ENCODE results near the gene DNAH9.

The DNAH9 gene

DNA sequence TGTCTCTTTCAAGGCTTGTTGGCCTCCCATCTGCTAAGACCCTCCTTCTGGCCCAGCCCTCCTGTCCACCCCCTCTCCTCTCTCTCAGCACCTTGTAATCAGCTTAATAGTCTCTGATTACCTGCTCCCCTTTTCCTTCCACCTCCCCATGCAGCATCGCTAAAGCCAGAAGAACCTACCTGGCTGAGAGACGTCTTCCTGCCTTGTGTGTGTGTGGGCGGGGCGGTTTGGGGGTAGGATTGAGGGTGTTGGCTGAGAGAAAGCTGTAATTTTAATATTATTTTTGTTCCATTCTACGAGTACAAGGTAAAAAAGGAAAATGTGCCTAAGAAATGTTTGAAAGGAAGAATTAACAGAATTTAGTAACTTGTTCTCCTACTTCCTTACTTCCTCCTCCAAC lies 3.4 kb downstream of the DNAH9 start:
- TF ChIP-seq CTCF (conservative IDR thresholded peaks at IDR 0.05; ENCODE audit: low read depth, low read length), result no peak
- DNase-seq (ENCODE audit: low read depth), result no peak
- no peak overlapping the region for H3K4me3 ChIP-seq (ENCODE audit: low read length)

- no peak for TF ChIP-seq CTCF (conservative IDR thresholded peaks at IDR 0.05; ENCODE audit: low read depth, low read length)
- DNase-seq (ENCODE audit: low read depth), result no peak
- H3K4me3 ChIP-seq (ENCODE audit: low read length), result no peak overlapping the region
Measured at GRCh38 chr17:11608396-11608795, 10.1 kb downstream of the DNAH9 start.

GRCh38 chr17:11610999-11611566 lies 12.8 kb downstream of the DNAH9 start:
- no peak for DNase-seq (ENCODE audit: low read depth)
- TF ChIP-seq CTCF (conservative IDR thresholded peaks at IDR 0.05; ENCODE audit: low read depth, low read length), result no peak
- H3K4me3 ChIP-seq (ENCODE audit: low read length), result no peak overlapping the region

DNA sequence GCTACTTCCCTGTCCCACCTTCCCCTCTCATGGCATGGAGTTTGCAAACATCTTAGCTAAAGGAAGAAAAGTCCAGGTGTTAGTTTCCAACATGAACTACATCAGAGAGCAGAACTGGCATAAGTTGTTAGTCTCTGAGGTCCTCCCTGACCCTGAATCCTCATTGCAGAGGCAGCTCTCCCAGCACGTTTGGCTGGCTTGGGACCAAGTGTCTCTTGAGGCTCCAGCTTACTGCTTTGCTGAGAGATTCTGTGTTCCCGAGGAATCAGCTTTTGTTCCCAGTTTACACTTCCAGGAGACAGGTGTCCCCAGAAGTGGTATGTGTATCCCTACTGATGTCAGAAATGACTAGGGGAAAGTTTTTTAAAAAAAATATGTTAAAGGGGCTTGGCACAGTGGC lies 14.7 kb downstream of the DNAH9 start:
- DNase-seq (ENCODE audit: low read depth), result no peak
- no peak for TF ChIP-seq CTCF (conservative IDR thresholded peaks at IDR 0.05; ENCODE audit: low read depth, low read length)
- no peak overlapping the region for H3K4me3 ChIP-seq (ENCODE audit: low read length)

DNA sequence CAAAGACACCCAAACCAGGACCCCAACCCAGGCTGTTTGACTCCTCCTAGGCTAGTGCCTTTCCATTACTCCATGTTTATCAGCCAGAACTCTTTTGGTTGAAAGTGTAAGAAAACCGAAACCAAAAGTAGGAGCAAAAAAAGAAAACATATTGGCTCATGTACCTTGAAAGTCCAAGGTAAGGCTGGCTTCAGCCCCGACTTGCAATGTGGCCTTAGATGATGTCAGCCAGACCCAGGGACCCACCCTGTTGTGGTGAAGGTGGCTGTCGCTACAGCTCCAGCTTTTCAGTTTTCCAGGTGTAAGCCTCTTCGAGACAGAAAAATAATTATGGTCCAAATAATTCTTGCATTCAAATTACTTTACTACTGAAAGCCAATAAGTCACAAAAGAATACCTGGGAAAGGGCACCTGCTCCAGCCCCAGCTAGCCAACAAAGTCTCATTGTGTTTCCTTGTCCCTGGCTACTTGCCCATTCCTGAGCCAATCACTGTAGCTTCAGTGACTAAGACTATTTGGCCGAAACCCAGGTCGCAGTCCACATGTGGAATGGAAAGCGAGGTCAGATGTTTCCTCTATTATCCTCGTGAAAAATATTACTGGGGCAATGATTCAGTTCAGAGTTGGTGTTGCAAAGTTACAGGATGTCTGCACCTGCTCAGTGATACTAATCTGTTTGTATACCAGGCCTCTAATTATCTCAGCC lies 20.7 kb downstream of the DNAH9 start:
- H3K4me3 ChIP-seq (ENCODE audit: low read length), result no peak overlapping the region
- TF ChIP-seq CTCF (conservative IDR thresholded peaks at IDR 0.05; ENCODE audit: low read depth, low read length), result no peak

GRCh38 chr17:11622492-11622891 lies 24.2 kb downstream of the DNAH9 start:
- DNase-seq (ENCODE audit: low read depth), result no peak
- H3K4me3 ChIP-seq (ENCODE audit: low read length), result no peak overlapping the region
- TF ChIP-seq CTCF (conservative IDR thresholded peaks at IDR 0.05; ENCODE audit: low read depth, low read length), result no peak

More for the DNA sequence above, 20.7 kb downstream of the DNAH9 start:
- no peak for DNase-seq (ENCODE audit: low read depth)

GRCh38 chr17:11624976-11625375 lies 26.7 kb downstream of the DNAH9 start:
- no peak overlapping the region for H3K4me3 ChIP-seq (ENCODE audit: low read length)
- TF ChIP-seq CTCF (conservative IDR thresholded peaks at IDR 0.05; ENCODE audit: low read depth, low read length), result no peak
- DNase-seq (ENCODE audit: low read depth), result no peak

All from retinal pigment epithelial cell (primary cell).